ENCODE results near the gene SBF2.

SBF2 gene

DNA sequence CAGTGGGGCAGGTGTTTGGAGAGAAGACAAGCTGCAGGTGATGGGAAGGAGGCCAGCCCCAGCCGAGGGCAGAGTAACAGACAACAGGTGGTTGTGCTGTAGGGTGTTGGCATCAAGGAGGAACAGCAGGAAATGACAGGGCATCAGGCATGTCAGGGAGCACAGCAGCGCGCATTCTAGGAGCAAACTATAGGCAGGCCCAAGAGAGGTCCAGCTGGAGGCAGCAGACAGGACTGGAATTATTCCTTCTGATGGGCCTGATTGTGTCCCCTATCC, 24.4 kb upstream of the SBF2 start:
- DNase-seq (ENCODE audit: extremely low spot score, insufficient read length, low read depth): no peak
- no peak for FAIRE-seq

- no peak for FAIRE-seq
- no peak for DNase-seq (ENCODE audit: extremely low spot score, insufficient read length, low read depth)
These were observed 23.9 kb upstream of the SBF2 start for GRCh38 chr11:10317776-10318526.

DNA sequence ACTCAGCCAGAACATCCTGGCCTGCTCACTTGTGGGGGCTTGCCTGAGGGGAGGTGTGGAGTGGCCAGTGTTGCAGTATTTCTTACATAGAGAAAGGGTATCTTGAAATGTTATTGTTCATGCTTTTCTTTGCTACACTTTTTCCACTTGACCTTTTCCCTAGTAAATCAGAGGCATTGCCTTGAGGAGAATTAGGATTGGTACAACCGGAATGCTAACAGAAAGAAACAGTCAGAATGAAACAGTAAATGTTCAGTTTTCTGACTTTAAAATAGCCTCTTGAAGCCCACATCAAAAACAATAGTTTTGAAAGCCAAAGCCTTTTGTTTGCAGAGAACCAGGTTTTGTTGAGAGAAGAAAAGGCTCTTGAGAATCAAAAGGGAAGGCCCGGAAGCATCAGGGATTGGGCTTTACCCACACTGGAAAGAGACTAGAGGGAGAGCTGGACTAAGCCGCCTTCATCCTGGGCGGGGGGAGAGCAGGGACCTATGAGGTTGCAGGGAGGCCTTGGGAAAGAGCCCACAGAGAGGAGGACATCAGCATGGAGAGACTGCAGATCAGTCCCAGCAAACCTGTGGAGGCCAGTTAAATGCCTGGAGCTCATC, 23.2 kb upstream of the SBF2 start:
- DNase-seq (ENCODE audit: extremely low spot score, insufficient read length, low read depth): no peak
- FAIRE-seq: no peak

DNA sequence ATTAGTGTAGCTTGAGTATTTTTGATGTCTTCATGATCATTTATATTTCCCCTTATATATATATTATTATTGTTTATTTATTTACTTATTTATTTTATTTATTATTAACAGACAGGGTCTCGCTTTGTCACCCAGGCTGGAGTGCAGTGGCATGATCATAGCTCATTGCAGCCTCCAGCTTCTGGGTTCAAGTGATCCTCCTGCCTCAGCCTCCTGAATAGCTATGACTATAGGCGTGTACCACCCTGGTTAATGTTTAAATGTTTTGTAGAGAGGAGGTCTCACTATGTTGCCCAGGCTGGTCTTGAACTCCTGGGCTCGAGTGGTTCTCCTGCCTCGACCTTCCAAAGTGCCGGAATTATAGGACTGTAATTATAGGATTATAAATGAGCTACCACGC, 21.1 kb upstream of the SBF2 start:
- no peak for DNase-seq (ENCODE audit: extremely low spot score, insufficient read length, low read depth)
- no peak for FAIRE-seq

GRCh38 chr11:10314199-10315072, 20.4 kb upstream of the SBF2 start:
- DNase-seq (ENCODE audit: extremely low spot score, insufficient read length, low read depth) (no peak), FAIRE-seq (peak; percentile 83)

DNA sequence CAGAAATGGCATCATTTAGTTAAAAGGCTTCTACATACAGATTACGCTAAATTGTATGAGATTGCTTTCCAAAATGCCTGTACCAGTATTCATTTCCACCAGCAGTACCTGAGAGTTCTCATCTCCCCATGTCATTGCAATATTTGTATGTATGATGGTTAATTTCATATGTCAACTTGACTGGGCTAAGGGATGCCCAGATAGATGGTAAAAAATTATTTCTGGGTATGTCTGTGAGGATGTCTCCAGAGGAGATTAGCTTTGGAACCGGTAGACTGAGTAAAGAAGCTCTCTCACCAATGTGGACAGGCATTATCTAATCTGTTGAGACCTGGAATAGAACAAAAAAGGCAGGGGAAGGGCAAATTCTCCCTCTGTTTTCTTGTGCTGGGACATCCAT, 17.8 kb upstream of the SBF2 start:
- DNase-seq (ENCODE audit: extremely low spot score, insufficient read length, low read depth) (no peak), FAIRE-seq (no peak)

- FAIRE-seq (no peak), DNase-seq (ENCODE audit: extremely low spot score, insufficient read length, low read depth) (no peak)
These were observed 16.4 kb upstream of the SBF2 start for GRCh38 chr11:10310301-10310841.

DNA sequence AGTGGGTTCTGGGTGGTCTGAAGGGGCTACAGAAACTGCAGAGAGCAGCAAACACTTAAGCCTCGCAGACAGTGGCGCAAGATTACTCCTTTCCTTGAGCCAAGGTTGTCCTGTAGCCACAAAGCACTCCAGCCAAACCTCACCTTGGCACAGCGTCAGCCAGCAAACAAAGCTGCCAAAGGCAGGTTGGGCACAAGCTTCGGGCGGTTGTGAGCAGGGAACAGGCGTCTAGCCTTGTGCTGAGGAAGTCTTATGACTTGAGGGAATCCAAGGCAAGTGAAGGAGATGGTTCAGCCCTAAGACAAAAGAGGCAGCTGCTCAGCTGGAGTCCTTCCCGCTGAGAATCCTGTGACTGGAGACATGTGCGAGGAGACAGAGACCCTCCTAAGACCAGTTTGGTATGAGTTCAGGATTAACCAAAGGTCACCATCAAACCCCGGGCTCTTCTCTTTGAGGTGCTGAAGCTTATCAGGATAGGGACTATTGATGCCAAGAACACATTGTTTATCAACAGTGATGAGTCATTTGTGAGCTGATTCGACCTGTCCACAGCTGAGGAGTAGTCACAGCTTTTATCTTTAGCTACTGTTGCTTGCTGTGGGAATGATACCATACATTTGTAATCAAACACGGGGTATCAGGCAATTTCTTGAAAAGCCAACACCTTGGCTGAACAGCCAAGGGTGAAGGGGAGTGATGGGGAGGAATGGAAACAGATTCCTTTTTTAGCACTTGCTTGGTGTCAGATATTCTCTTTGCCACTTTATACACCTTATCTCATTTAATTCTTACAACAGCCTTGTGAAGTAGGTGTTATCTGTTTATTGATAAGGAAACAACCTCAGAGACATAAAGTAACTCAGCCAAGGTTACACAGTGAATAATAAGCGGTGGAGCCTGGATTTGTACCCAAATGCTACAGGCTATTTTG, 15.4 kb upstream of the SBF2 start:
- DNase-seq (ENCODE audit: extremely low spot score, insufficient read length, low read depth) (no peak), FAIRE-seq (no peak)

DNA sequence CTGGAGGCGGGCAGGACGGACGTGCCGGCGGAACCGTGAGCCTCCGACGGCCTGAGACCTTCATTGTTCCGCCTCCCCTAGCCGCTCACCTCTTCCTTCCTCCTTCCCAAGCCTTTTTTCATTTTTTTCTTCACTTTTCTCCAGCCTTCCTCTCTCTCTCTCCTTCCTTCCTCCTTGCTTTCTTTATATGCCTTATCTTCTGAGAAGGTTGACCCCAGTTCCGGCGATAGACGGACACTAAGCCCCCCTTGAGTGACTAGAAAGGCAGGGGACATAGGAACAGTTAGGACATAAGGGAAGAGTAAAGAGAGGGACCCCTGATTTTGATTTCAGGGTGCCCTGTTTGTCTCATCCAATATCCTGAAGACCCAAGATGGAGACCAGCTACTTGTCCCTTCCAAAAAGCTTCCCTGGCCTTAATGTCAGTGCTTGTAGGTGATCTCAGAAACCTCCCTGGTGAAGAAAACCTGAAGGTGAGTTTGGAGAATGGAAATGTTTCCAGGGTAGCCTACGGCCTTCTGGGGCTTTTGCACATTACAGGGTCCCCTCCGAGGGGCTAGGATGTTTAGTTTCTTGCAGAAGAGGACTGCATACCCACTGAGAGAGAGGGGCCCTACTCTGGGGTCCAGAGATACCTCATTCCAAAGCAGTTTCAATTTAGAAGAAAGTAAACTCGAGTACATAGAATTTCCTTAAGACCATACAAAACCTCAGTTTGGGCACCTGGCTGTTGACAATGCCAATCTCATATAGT, 14.4 kb upstream of the SBF2 start:
- no peak for FAIRE-seq
- DNase-seq (ENCODE audit: extremely low spot score, insufficient read length, low read depth): no peak

DNA sequence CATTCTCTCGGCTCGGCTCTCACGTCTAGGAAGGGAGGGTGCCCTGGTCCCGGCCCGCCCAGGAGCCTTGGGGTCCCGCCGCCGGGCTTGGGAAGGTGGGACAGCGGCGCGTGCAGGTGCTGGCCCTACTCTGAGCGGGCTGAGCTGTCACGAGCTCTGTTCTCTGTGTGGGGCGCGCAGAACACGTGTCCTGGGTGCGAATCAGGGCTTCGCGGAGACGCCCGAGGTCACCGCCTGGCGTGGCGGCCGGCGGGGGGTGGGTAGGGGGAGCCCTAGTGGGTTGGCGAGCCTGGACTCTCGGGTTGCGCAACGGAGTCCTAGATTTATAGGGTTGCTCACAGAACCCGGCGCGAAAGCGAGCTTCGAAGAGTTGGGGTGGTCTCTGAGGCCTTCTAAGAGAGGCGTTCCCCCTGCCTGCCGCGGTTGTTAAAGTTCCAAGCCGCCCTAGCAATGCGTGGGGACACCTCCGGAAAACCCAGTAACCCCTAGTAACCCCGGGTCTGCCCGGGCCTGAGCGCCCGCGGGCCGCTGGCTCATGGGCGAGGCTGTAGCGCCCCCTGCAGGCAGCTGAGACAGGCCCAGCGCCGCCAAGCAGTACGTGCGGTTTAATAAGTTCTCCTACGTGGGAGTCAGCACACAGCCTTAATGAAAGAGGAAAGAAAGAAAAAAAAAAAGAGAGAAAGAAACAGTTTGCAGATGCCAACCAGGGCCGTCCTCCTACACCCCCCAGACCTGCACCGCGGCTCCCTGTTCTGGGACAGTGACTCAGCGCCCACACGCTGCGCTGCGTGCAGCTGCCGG, 13.6 kb upstream of the SBF2 start:
- FAIRE-seq (peak; percentile 63), DNase-seq (ENCODE audit: extremely low spot score, insufficient read length, low read depth) (peak; percentile 56)

GRCh38 chr11:10307022-10307399, 13.0 kb upstream of the SBF2 start:
- DNase-seq (ENCODE audit: extremely low spot score, insufficient read length, low read depth): no peak
- FAIRE-seq: no peak

DNA sequence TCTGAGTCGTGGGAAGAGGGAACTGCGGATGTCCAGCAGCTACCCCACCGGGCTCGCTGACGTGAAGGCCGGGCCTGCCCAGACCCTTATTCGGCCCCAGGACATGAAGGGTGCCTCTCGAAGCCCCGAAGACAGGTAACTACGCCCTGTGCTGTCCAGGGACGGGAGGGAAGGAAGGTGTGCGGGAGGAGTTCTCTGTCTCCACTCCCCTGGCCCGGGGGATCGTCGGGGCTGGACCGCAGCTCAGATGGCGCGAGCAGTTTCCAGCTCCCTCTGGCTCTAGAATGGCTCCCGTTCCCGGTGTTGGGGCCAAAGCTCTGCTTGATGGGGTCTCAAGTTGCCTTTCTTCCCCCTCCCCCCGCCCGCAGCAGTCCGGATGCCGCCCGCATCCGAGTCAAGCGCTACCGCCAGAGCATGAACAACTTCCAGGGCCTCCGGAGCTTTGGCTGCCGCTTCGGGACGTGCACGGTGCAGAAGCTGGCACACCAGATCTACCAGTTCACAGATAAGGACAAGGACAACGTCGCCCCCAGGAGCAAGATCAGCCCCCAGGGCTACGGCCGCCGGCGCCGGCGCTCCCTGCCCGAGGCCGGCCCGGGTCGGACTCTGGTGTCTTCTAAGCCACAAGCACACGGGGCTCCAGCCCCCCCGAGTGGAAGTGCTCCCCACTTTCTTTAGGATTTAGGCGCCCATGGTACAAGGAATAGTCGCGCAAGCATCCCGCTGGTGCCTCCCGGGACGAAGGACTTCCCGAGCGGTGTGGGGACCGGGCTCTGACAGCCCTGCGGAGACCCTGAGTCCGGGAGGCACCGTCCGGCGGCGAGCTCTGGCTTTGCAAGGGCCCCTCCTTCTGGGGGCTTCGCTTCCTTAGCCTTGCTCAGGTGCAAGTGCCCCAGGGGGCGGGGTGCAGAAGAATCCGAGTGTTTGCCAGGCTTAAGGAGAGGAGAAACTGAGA, 12.2 kb upstream of the SBF2 start:
- no peak for FAIRE-seq
- DNase-seq (ENCODE audit: extremely low spot score, insufficient read length, low read depth): no peak

DNA sequence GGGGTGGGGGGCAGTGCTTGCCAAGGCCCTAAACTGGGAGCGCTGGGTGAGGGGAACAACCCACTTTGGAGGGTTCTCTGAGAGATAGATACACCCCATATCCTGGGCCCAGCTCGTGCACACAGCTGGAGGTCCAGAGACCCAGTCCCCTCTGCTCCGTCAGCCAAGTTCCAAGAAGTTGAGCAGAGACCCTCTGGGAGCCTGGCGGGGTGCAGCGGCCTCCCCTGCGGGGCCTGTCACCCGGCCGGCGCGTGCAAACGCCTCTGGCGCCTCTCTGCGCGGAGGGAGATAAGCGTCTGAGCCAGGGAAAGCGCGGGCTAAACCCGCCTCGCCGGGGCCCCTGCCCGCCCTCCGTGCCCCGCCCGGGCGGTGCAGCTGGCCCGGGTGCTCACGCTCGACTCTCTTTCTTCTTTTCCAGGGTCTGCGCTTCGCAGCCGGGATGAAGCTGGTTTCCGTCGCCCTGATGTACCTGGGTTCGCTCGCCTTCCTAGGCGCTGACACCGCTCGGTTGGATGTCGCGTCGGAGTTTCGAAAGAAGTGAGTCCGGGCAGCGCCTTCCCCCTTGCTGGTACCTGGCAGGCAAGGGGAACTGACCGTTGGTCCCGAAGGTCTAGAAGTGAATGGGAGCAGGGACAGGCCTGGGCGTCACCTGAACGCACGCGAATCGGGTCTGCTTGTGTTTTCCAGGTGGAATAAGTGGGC, 11.4 kb upstream of the SBF2 start:
- no peak for DNase-seq (ENCODE audit: extremely low spot score, insufficient read length, low read depth)
- FAIRE-seq: no peak

- no peak for FAIRE-seq
- DNase-seq (ENCODE audit: extremely low spot score, insufficient read length, low read depth): no peak
These were observed 10.7 kb upstream of the SBF2 start, which contains the start of gene ADM for GRCh38 chr11:10304495-10305261. Gene ADM, plus strand, starts transcription at chr11:10305073. Its CDS starts 628 bp downstream, at chr11:10305701.

DNA sequence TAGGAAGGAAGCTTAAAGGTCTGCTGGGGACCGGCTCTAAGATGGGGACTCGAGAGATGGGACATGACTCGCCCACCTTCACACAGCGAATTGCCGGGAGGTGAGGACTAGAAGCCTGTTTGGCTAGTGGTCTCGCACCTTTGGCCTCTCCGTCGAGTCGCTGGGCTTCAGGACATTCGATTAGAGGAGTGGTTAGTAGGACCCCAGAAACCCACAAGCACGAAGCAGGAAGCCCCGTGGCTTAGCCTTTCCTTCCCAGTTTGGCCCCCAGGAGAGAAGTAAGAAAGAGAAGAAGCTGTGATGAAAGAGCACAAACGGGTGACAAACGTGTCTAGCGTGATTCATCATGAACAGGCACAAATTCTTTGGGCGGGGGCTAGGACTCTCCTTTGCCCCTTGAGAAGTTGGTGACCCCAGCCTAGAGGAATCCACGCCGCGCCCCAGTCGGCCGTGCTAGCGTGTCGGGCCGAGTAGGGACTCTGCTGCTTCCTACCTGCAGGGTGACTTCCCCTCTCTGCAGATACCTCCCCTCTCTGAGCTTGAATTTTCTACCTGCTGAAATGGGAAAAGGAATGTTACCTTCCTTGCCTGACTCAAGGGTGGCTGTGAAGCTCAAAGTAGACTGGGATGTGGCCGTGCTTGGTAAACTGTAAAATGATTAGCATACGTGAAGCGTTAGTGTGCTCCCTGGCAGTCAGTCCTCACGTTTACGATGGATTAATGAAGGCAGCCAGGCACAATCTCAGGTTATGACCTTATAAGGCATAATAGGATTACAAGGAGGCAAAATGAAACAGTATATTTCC, 9.7 kb upstream of the SBF2 start:
- FAIRE-seq (no peak), DNase-seq (ENCODE audit: extremely low spot score, insufficient read length, low read depth) (no peak)

Measured in GM18507 (cell line).